H1 (cell line): Measurements from ENCODE around the gene ANLN. TPM values are rescaled to one million over a fixed set of nuclear protein-coding genes. Genes with fewer than 3 reads are reported as not detected.

ENCODE experiments used
- CTCF ChIA-PET: fragments of 300-600 bp; sonication (Branson Sonifier 250); formaldehyde crosslinking; loops from one replicate; lab custom pipeline; 2021; ENCODE audit not compliant: partially characterized antibody; lab: Charles Lee
- POLR2A ChIA-PET: fragments of 300-600 bp; sonication (Branson Sonifier 250); formaldehyde crosslinking; loops from one replicate; lab custom pipeline; 2021; ENCODE audit warnings: inconsistent platforms; ENCODE audit not compliant: partially characterized antibody; lab: Charles Lee
- DNase-seq, 2 experiments: peaks; one replicate each; pipeline versions ENCODE4 v3.0.0 to v3.0.0-alpha.2; 2010 to 2022; ENCODE audit warnings: low spot score in 2 of 2, low read depth in 1 of 2, mixed read lengths in 1 of 2
- FAIRE-seq: peaks from 2 replicates; lab custom pipeline; 2011; peaks lifted over from hg19 to GRCh38; lab: Jason Lieb, UNC
- H2AFZ ChIP-seq: 2 replicates; pipeline ENCODE4 v1.8.1; 2012; ENCODE audit warnings: low read length, inconsistent platforms
- H2AK5ac ChIP-seq: 2 replicates; pipeline ENCODE4 v1.6.1; 2013; ENCODE audit warnings: low read depth, low read length
- H2BK120ac ChIP-seq: replicated peaks from 2 replicates; pipeline ENCODE3; 2013; ENCODE audit warnings: low read depth, low read length, inconsistent platforms
- H2BK12ac ChIP-seq: 2 replicates; pipeline ENCODE4 v1.6.1; 2013; ENCODE audit warnings: low read depth, low read length
- H2BK15ac ChIP-seq: 2 replicates; pipeline ENCODE4 v1.6.1; 2013; ENCODE audit warnings: low read length
- H2BK20ac ChIP-seq: 2 replicates; pipeline ENCODE4 v1.6.1; 2013; ENCODE audit warnings: low read length
- H2BK5ac ChIP-seq: 2 replicates; pipeline ENCODE4 v1.6.1; 2013; ENCODE audit warnings: low read depth, low read length
- H3K14ac ChIP-seq: 2 replicates; pipeline ENCODE4 v1.6.1; 2013; ENCODE audit warnings: inconsistent platforms; ENCODE audit not compliant: insufficient read length
- H3K18ac ChIP-seq: 2 replicates; pipeline ENCODE4 v1.6.1; 2013; ENCODE audit warnings: low read length; ENCODE audit errors: extremely low read depth
- H3K23ac ChIP-seq: 2 replicates; pipeline ENCODE4 v1.6.1; 2013; ENCODE audit warnings: inconsistent platforms; ENCODE audit not compliant: insufficient read length
- H3K23me2 ChIP-seq: 2 replicates; pipeline ENCODE4 v1.6.1; 2013; ENCODE audit warnings: low read depth, low read length
- H3K27ac ChIP-seq: 2 replicates; pipeline ENCODE4 v1.6.1; 2011; ENCODE audit warnings: low read depth, low read length, inconsistent platforms
- H3K27me3 ChIP-seq, 4 experiments: replicated peaks in 1 of 4; 1 replicate in 1 of 4; 2 replicates in 3 of 4; pipeline versions ENCODE4 v1.6.1 to v1.8.1; 2011 to 2013; ENCODE audit warnings: low read length in 3 of 4, mild to moderate bottlenecking in 3 of 4, inconsistent platforms in 2 of 4, mixed read lengths in 2 of 4, moderate library complexity in 1 of 4; ENCODE audit not compliant: control insufficient read depth in 3 of 4, insufficient read depth in 3 of 4; ENCODE audit errors: extremely low read depth in 1 of 4
- H3K36me3 ChIP-seq, 4 experiments: 2 replicates each; pipeline versions ENCODE4 v1.6.1 to v1.8.1; 2011 to 2013; ENCODE audit warnings: mild to moderate bottlenecking in 4 of 4, low read length in 3 of 4, moderate library complexity in 2 of 4, control low read depth in 1 of 4, inconsistent platforms in 1 of 4; ENCODE audit not compliant: insufficient read depth in 4 of 4, control insufficient read depth in 2 of 4
- H3K4ac ChIP-seq: replicated peaks from 2 replicates; pipeline ENCODE3; 2013; ENCODE audit warnings: low read length, low read depth, mixed read lengths, inconsistent platforms; ENCODE audit not compliant: insufficient read length
- H3K4me1 ChIP-seq, 4 experiments: replicated peaks in 1 of 4; 1 replicate in 1 of 4; 2 replicates in 3 of 4; pipeline versions ENCODE4 v1.6.1 to v1.8.1; 2011 to 2013; ENCODE audit warnings: low read length in 3 of 4, inconsistent platforms in 2 of 4, mixed read lengths in 1 of 4; ENCODE audit not compliant: insufficient read depth in 4 of 4, control insufficient read depth in 3 of 4
- H3K4me2 ChIP-seq, 2 experiments: 2 replicates each; pipeline versions ENCODE4 v1.6.1 to v1.8.1; 2011 to 2013; ENCODE audit warnings: low read depth in 2 of 2, low read length in 2 of 2, control low read depth in 1 of 2, inconsistent platforms in 1 of 2, mild to moderate bottlenecking in 1 of 2; ENCODE audit not compliant: insufficient read depth in 1 of 2
- H3K4me3 ChIP-seq, 4 experiments: fragments of 200-600, 300-600 bp in 1 of 4; sonication (generic), shearing (Covaris generic), sonication (Bioruptor Twin) in 1 of 4; 2 replicates each; pipeline versions ENCODE4 v1.5.1 to v1.8.1; 2011 to 2016; ENCODE audit warnings: low read length in 4 of 4, low read depth in 3 of 4, control low read depth in 2 of 4, inconsistent platforms in 2 of 4, mild to moderate bottlenecking in 2 of 4, mixed read lengths in 1 of 4, moderate library complexity in 1 of 4; ENCODE audit not compliant: insufficient read depth in 2 of 4; ENCODE audit errors: extremely low read depth in 1 of 4
- H3K56ac ChIP-seq: replicated peaks from 2 replicates; pipeline ENCODE3; 2013; ENCODE audit warnings: low read depth, mild to moderate bottlenecking, mixed read lengths, low read length, inconsistent platforms; ENCODE audit not compliant: insufficient read length
- H3K79me1 ChIP-seq: 2 replicates; pipeline ENCODE4 v1.6.1; 2013; ENCODE audit warnings: low read depth, low read length, control low read depth
- H3K79me2 ChIP-seq, 2 experiments: 2 replicates each; pipeline versions ENCODE4 v1.6.1 to v1.8.1; 2012 to 2013; ENCODE audit warnings: low read length in 2 of 2, mild to moderate bottlenecking in 2 of 2, inconsistent platforms in 1 of 2; ENCODE audit not compliant: insufficient read depth in 2 of 2, control insufficient read depth in 1 of 2
- H3K9ac ChIP-seq, 4 experiments: replicated peaks in 1 of 4; 1 replicate in 1 of 4; 2 replicates in 3 of 4; pipeline versions ENCODE4 v1.6.1 to v1.8.1; 2011 to 2013; ENCODE audit warnings: low read depth in 3 of 4, low read length in 3 of 4, control low read depth in 2 of 4, mild to moderate bottlenecking in 2 of 4, moderate library complexity in 2 of 4, inconsistent platforms in 1 of 4; ENCODE audit errors: extremely low read depth in 1 of 4
- H3K9me3 ChIP-seq, 2 experiments: 2 replicates each; pipeline versions ENCODE4 v1.6.1 to v1.8.1; 2012 to 2013; ENCODE audit warnings: mild to moderate bottlenecking in 2 of 2, moderate library complexity in 2 of 2, control low read depth in 1 of 2, inconsistent platforms in 1 of 2, low read depth in 1 of 2, low read length in 1 of 2, mixed read lengths in 1 of 2; ENCODE audit not compliant: insufficient read depth in 2 of 2
- H4K20me1 ChIP-seq, 2 experiments: replicated peaks in 1 of 2; 2 replicates each; pipeline versions ENCODE3 to v1.8.1; 2011 to 2013; ENCODE audit warnings: inconsistent platforms in 2 of 2, low read length in 2 of 2, mild to moderate bottlenecking in 1 of 2; ENCODE audit not compliant: insufficient read depth in 2 of 2, control insufficient read depth in 1 of 2
- H4K5ac ChIP-seq: 2 replicates; pipeline ENCODE4 v1.6.1; 2013; ENCODE audit warnings: low read length, low read depth, mixed read lengths, inconsistent platforms; ENCODE audit not compliant: insufficient read length
- H4K8ac ChIP-seq: 2 replicates; pipeline ENCODE4 v1.8.0; 2013; ENCODE audit warnings: mild to moderate bottlenecking, moderate library complexity, low read length, inconsistent platforms; ENCODE audit not compliant: insufficient read depth; ENCODE audit errors: extremely low read depth
- H4K91ac ChIP-seq: replicated peaks from 2 replicates; pipeline ENCODE3; 2013; ENCODE audit warnings: low read length, mixed read lengths, inconsistent platforms; ENCODE audit not compliant: insufficient read length
- BCL11A ChIP-seq, 2 experiments: IDR thresholded peaks; one replicate each; pipeline ENCODE4 v1.6.1; 2011; ENCODE audit warnings: low read depth in 2 of 2, low read length in 2 of 2, mild to moderate bottlenecking in 2 of 2
- CEBPB ChIP-seq: IDR thresholded peaks from 2 replicates; pipeline ENCODE4 v1.6.1; 2012; ENCODE audit warnings: low read depth, low read length
- CREB1 ChIP-seq: IDR thresholded peaks from 2 replicates; pipeline ENCODE4 v1.6.1; 2012; ENCODE audit warnings: inconsistent platforms
- MAX ChIP-seq: IDR thresholded peaks from 2 replicates; pipeline ENCODE4 v1.6.1; 2012; ENCODE audit warnings: inconsistent platforms
- NANOG ChIP-seq: IDR thresholded peaks from 2 replicates; pipeline ENCODE4 v1.6.1; 2011; ENCODE audit warnings: low read length, low read depth, mild to moderate bottlenecking, inconsistent platforms; ENCODE audit not compliant: insufficient read depth, poor library complexity, severe bottlenecking
- SUZ12 ChIP-seq: fragments of 200-600 bp; sonication (generic); IDR thresholded peaks from 2 replicates; pipeline ENCODE4 v1.6.1; 2012; ENCODE audit warnings: mild to moderate bottlenecking, inconsistent platforms, low read length, moderate library complexity, mixed read lengths
- WGBS, 2 experiments: shearing (Covaris generic) in 1 of 2; methylation state at CpG; one replicate each; pipeline versions ENCODE4 v1.1.6 to v1.1.7; 2013 to 2015; ENCODE audit warnings: low lambda C conversion rate in 2 of 2, mixed read lengths in 2 of 2, inconsistent platforms in 1 of 2, low coverage in 1 of 2, missing lambda C conversion rate in 1 of 2; ENCODE audit not compliant: insufficient replicate concordance in 2 of 2, insufficient coverage in 1 of 2, insufficient read length in 1 of 2; ENCODE audit errors: extremely low coverage in 1 of 2, missing lambda C conversion rate in 1 of 2; 5-methylcytosine and 5-hydroxymethylcytosine counted together
- polyA plus RNA-seq, 7 experiments: library from polyadenylated mRNA; depleted of rRNA in 3 of 7; stranded (reverse) in 5 of 7; unstranded in 2 of 7; fragments of >200 nt in 5 of 7; fragments of 200-250 nt in 2 of 7; gene quantifications; 1 replicate in 5 of 7; 2 replicates in 1 of 7; 4 replicates in 1 of 7; pipeline versions ENCODE4 v1.2.1 to v1.2.3, GENCODE V29; 2011 to 2013; ENCODE audit warnings: missing spikeins in 2 of 7, mixed read lengths in 2 of 7
- total RNA-seq: library from RNA; stranded (reverse); fragmentation: NEBNext Ultra II Directional; extraction: Animal tissue kit (Norgen Biotek cat#: 25700); gene quantifications from 2 replicates; pipeline ENCODE4 v1.2.1, GENCODE V29; 2021

Gene ANLN
- total and polyA plus RNA-seq, 2 of the 8 experiments (the other 6 are each of a cell fraction or from before 2014, with no cell fraction given): 18.5 to 90.1 TPM

GRCh38 chr7:36367561-36368077, 22.0 kb upstream of the ANLN start:
- H3K4me2 ChIP-seq: peak overlapping the region; percentile 40 to 92
- H3K79me1 ChIP-seq: no peaks in the 10 kb centered on the region
- H2BK20ac ChIP-seq: no peak overlapping the region
- no peak overlapping the region for H2BK5ac ChIP-seq
- peak overlapping the region; percentile 55 to 79 (median 76) for H3K4me3 ChIP-seq
- no peak overlapping the region for H4K8ac ChIP-seq
- H3K23ac ChIP-seq: no peak overlapping the region
- no peaks in the 10 kb centered on the region for H3K36me3 ChIP-seq
- no peak overlapping the region for H3K56ac ChIP-seq
- WGBS, 2 experiments: 72% methylated on average over 16 of the region's 16 CpGs; no CpG with 5 or more reads in 1 of the 2 experiments
- no peak overlapping the region for H3K27ac ChIP-seq
- peaks cover 2% of the 10 kb centered on the region for H3K23me2 ChIP-seq
- H3K14ac ChIP-seq: no peak overlapping the region
- peak overlapping the region; percentile 92 for H4K91ac ChIP-seq
- no peaks in the 10 kb centered on the region for H3K79me2 ChIP-seq
- 0 out of 2 replicates have a peak overlapping the region, but pooled peaks have one; percentile 96 for H2BK15ac ChIP-seq
- POLR2A ChIA-PET: interaction anchor here (0.6 to 1.7 kb wide), 3 partner anchors 23 to 471 kb away, joined by 3 to 4 read pairs (median 3); no protein-coding TSS in a partner anchor
- no peak overlapping the region for H4K5ac ChIP-seq
- H2AFZ ChIP-seq: peak overlapping the region; percentile 100
- no peak overlapping the region for H3K4ac ChIP-seq
- TF ChIP-seq CREB1 (no peak), MAX (no peak), NANOG (no peak), SUZ12 (no peak), CEBPB (no peak), BCL11A (IDR thresholded peaks at IDR 0.05; ENCODE audit: low read depth in 2 of 2, low read length in 2 of 2) (no peak)
- no peak for FAIRE-seq
- no peak overlapping the region for H2BK12ac ChIP-seq
- peak overlapping the region; percentile 80; the same call in 1 of the 2 replicates for H3K18ac ChIP-seq
- H3K4me1 ChIP-seq: no peaks in the 10 kb centered on the region
- CTCF ChIA-PET: interaction anchor here (0.5 to 2.9 kb wide), 10 partner anchors 8 to 497 kb away, joined by 3 to 27 read pairs (median 4); partner anchors contain the start of gene ANLN
- no peak for DNase-seq
- peak overlapping the region in 1 of 4 experiments; percentile 26; a peak in 1 of 7 replicates for H3K9ac ChIP-seq
- peaks cover 0 to 2% of the 10 kb centered on the region in 2 experiments for H4K20me1 ChIP-seq
- no peak overlapping the region for H2BK120ac ChIP-seq
- H3K9me3 ChIP-seq: no peaks in the 10 kb centered on the region
- peaks cover 22 to 52% (median 39%) of the 10 kb centered on the region in 4 experiments for H3K27me3 ChIP-seq
- no peak overlapping the region for H2AK5ac ChIP-seq
